GM13977 (cell line): ENCODE measurements around the gene SLC35F1.

ENCODE experiments used
- DNase-seq: peaks from one replicate; pipeline ENCODE4 v3.0.0; 2012; ENCODE audit warnings: low spot score
- CTCF ChIP-seq: IDR thresholded peaks from 2 replicates; pipeline ENCODE4 v1.5.1; 2012; ENCODE audit warnings: mild to moderate bottlenecking, control low read depth; ENCODE audit not compliant: insufficient read depth; ENCODE audit errors: extremely low read depth, missing control alignments
- in situ Hi-C: fragments of 300-500 bp; cut with MboI; formaldehyde crosslinking; loops from one replicate; pipeline ENCODE4 v1.12.0; 2022; ENCODE audit warnings: low sequenced_read_pairs, low pct_unique_long_range_greater_than_20kb, mixed read lengths, inconsistent platforms; ENCODE audit not compliant: unreplicated experiment

SLC35F1 gene

GRCh38 chr6:118122161-118122725, 215.2 kb downstream of the SLC35F1 start:
- in situ Hi-C loops, result no loop called here
- no peak for DNase-seq
- TF ChIP-seq CTCF, result no peak

- DNase-seq, result no peak
- in situ Hi-C loops, result no loop called here
- TF ChIP-seq CTCF, result no peak
Observed at GRCh38 chr6:118122801-118123200, 215.7 kb downstream of the SLC35F1 start.

- TF ChIP-seq CTCF, result no peak
- in situ Hi-C loops, result no loop called here
- no peak for DNase-seq
Observed at GRCh38 chr6:118123503-118124037, 216.5 kb downstream of the SLC35F1 start.

GRCh38 chr6:118124851-118125250, 217.8 kb downstream of the SLC35F1 start:
- DNase-seq, result no peak
- in situ Hi-C loops, result no loop called here
- TF ChIP-seq CTCF, result no peak

- in situ Hi-C loops, result no loop called here
- DNase-seq, result no peak
- TF ChIP-seq CTCF, result no peak
Observed at GRCh38 chr6:118128755-118129154, 221.7 kb downstream of the SLC35F1 start.

- no peak for DNase-seq
- TF ChIP-seq CTCF, result no peak
- in situ Hi-C loops, result no loop called here
Observed at GRCh38 chr6:118134206-118134605, 227.1 kb downstream of the SLC35F1 start.
